OCI-LY7 (cell line): ENCODE results near the gene PARP12. TPM values are rescaled to one million over a fixed set of nuclear protein-coding genes. Genes with fewer than 3 reads are reported as not detected.

Experiments used
- BruUV-seq: library from RNA; stranded (reverse); fragments of 400-500 nt; replicated peaks from 2 replicates; lab custom pipeline; 2021; lab: Mats Ljungman, UMichigan
- CTCF ChIA-PET: fragments of 300-600 bp; sonication (Branson Sonifier 250); formaldehyde crosslinking; loops from one replicate; lab custom pipeline; 2022; ENCODE audit warnings: antibody characterized with exemption; ENCODE audit not compliant: unreplicated experiment; lab: Charles Lee
- POLR2A ChIA-PET: fragments of 300-600 bp; sonication (Branson Sonifier 250); formaldehyde crosslinking; loops from one replicate; lab custom pipeline; 2022; ENCODE audit warnings: antibody characterized with exemption; lab: Charles Lee
- DNase-seq: peaks from one replicate; pipeline ENCODE4 v3.0.0-alpha.2; 2015; ENCODE audit warnings: low spot score
- H2AFZ ChIP-seq: fragments of 200-600 bp; sonication (generic), shearing (Covaris generic); 2 replicates; pipeline ENCODE4 v1.6.1; 2014; ENCODE audit warnings: mild to moderate bottlenecking, antibody characterized with exemption, low read length, moderate library complexity
- H3K27ac ChIP-seq: fragments of 200-600 bp; sonication (generic); 2 replicates; pipeline ENCODE4 v1.5.1; 2014; ENCODE audit warnings: mixed run types, low read depth, mild to moderate bottlenecking, moderate library complexity, low read length, inconsistent platforms; ENCODE audit not compliant: poor library complexity, severe bottlenecking
- H3K36me3 ChIP-seq: fragments of 200-600 bp; sonication (generic); 2 replicates; pipeline ENCODE4 v1.6.1; 2014; ENCODE audit warnings: mild to moderate bottlenecking, antibody characterized with exemption, low read length, moderate library complexity, mixed read lengths; ENCODE audit not compliant: insufficient read depth
- H3K4me1 ChIP-seq: fragments of 200-600 bp; sonication (generic); 2 replicates; pipeline ENCODE4 v1.5.1; 2014; ENCODE audit warnings: mild to moderate bottlenecking, low read length; ENCODE audit not compliant: insufficient read depth, poor library complexity, severe bottlenecking
- H3K4me2 ChIP-seq: fragments of 200-600 bp; sonication (generic); 2 replicates; pipeline ENCODE4 v1.6.1; 2014; ENCODE audit warnings: mild to moderate bottlenecking, low read length
- H3K4me3 ChIP-seq: fragments of 200-600 bp; sonication (generic); 2 replicates; pipeline ENCODE4 v1.5.1; 2014; ENCODE audit warnings: mild to moderate bottlenecking, low read depth, low read length; ENCODE audit not compliant: poor library complexity, severe bottlenecking
- H3K79me2 ChIP-seq: fragments of 200-600 bp; sonication (generic); 2 replicates; pipeline ENCODE4 v1.6.1; 2016; ENCODE audit warnings: low read depth, mild to moderate bottlenecking, low read length, moderate library complexity, mixed read lengths; ENCODE audit not compliant: insufficient read depth
- H3K9me2 ChIP-seq: fragments of 200-600 bp; sonication (generic); 2 replicates; pipeline ENCODE4 v1.6.1; 2016; ENCODE audit warnings: mild to moderate bottlenecking, low read length, mixed read lengths; ENCODE audit not compliant: insufficient read depth
- H3K9me3 ChIP-seq: fragments of 200-600 bp; sonication (generic); 2 replicates; pipeline ENCODE4 v1.6.1; 2014; ENCODE audit warnings: mild to moderate bottlenecking, mixed run types, low read length, mixed read lengths
- H4K20me1 ChIP-seq: fragments of 200-600 bp; sonication (generic); 2 replicates; pipeline ENCODE4 v1.6.1; 2014; ENCODE audit warnings: mild to moderate bottlenecking, antibody characterized with exemption, low read length, moderate library complexity, mixed read lengths; ENCODE audit not compliant: insufficient read depth
- CTCF ChIP-seq: fragments of 200-600 bp; sonication (generic); conservative IDR thresholded peaks from 2 replicates; pipeline ENCODE4 v1.5.1; 2014; ENCODE audit warnings: mild to moderate bottlenecking, antibody characterized with exemption, low read length, moderate library complexity, mixed read lengths
- EZH2phosphoT487 ChIP-seq: fragments of 200-600 bp; sonication (generic); IDR thresholded peaks from 2 replicates; pipeline ENCODE4 v1.6.1; 2018; ENCODE audit warnings: low read depth, borderline replicate concordance, mild to moderate bottlenecking, mixed run types, antibody characterized with exemption, low read length, moderate library complexity, mixed read lengths
- intact Hi-C: fragments of 100-400 bp; cut with micrococcal nuclease; formaldehyde crosslinking; loops from one replicate; pipeline ENCODE4 v1.10.0; 2022; ENCODE audit not compliant: unreplicated experiment
- total RNA-seq, 2 experiments: library from RNA; depleted of rRNA in 1 of 2; stranded (reverse); fragments of >200 nt in 1 of 2; shearing (Covaris generic) in 1 of 2; gene quantifications; 2 replicates each; pipeline ENCODE4 v1.2.3, GENCODE V29; 2014 to 2022

PARP12 gene
- total RNA-seq, 2 experiments from 2014 or later: 6.5 to 12.5 TPM

GRCh38 chr7:140093375-140093774, 30.6 kb upstream of the PARP12 start:
- no peaks in the 10 kb centered on the region for H3K9me3 ChIP-seq
- H3K4me2 ChIP-seq: no peak overlapping the region
- no peak overlapping the region for H3K27ac ChIP-seq
- H3K4me1 ChIP-seq: no peaks in the 10 kb centered on the region
- no peaks in the 10 kb centered on the region for H4K20me1 ChIP-seq
- no peak overlapping the region for H2AFZ ChIP-seq
- H3K79me2 ChIP-seq: no peaks in the 10 kb centered on the region
- intact Hi-C loops: no loop called here
- POLR2A ChIA-PET: no interaction called here
- TF ChIP-seq CTCF (no peak), EZH2phosphoT487 (no peak)
- CTCF ChIA-PET: no interaction called here
- no peaks in the 10 kb centered on the region; the same call in 1 of the 2 replicates for H3K36me3 ChIP-seq
- H3K9me2 ChIP-seq: no peaks in the 10 kb centered on the region
- no peak for DNase-seq
- BruUV-seq: no TSS peak
- H3K4me3 ChIP-seq: no peak overlapping the region

GRCh38 chr7:140085447-140085846, 22.7 kb upstream of the PARP12 start:
- intact Hi-C loops: no loop called here
- POLR2A ChIA-PET: no interaction called here

More at GRCh38 chr7:140085447-140085846, 22.7 kb upstream of the PARP12 start:
- Histone ChIP-seq H3K4me2 (no peak overlapping the region), H3K27ac (no peak overlapping the region), H4K20me1 (no peaks in the 10 kb centered on the region), H3K36me3 (no peaks in the 10 kb centered on the region), H3K9me3 (no peaks in the 10 kb centered on the region), H3K9me2 (no peaks in the 10 kb centered on the region), H3K4me3 (no peak overlapping the region), H2AFZ (no peak overlapping the region), H3K79me2 (no peaks in the 10 kb centered on the region), H3K4me1 (no peaks in the 10 kb centered on the region)
- no peak for DNase-seq
- BruUV-seq: no TSS peak
- TF ChIP-seq EZH2phosphoT487: no peak
- TF ChIP-seq CTCF: no peak
- CTCF ChIA-PET: no interaction called here
